ENCODE data around the gene FBXL13.

DNA sequence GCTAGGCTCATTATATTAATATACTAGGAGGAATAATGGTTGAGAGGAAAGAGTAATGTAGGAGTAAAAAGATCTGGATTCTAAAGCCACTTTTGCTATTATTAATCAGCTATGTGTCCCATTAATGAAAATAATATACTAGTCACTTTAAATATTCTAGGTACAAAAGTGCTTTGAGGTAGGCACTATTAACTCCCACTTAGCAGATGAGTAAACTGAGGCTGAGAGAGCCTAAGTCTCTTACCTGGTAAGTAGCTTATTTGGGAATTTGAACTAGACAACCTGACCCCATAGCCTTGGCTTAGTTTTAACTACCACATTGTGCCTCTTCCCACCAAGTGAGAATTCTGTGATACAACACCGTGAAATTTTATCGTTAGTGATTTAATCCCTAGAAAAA, 6.3 kb upstream of the FBXL13 start:
- TF ChIP-seq RAD21 (IDR thresholded peaks at IDR 0.05; ENCODE audit: low read depth) (no peak), YY1 (IDR thresholded peaks at IDR 0.05; ENCODE audit: low read depth) (no peak), ZBTB7A (IDR thresholded peaks at IDR 0.05; ENCODE audit: low read depth) (no peak), EP300 (IDR thresholded peaks at IDR 0.05; ENCODE audit: borderline replicate concordance) (no peak), TAF1 (IDR thresholded peaks at IDR 0.05; ENCODE audit: low read depth) (no peak), CEBPB (IDR thresholded peaks at IDR 0.05) (no peak)
- TF ChIP-seq, protein P1, sequence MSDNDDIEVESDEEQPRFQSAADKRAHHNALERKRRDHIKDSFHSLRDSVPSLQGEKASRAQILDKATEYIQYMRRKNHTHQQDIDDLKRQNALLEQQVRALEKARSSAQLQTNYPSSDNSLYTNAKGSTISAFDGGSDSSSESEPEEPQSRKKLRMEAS (IDR thresholded peaks at IDR 0.05): no peak

Measured in Ishikawa (cell line).